Inflammatory macrophage (primary cell): Measurements from ENCODE around the gene IQSEC3.
A peak's percentile ranks its signal among the peaks of the same experiment; 100 is the strongest.

Experiments
- DNase-seq, 2 donors: peaks; one replicate each; pipeline ENCODE4 v3.0.0-alpha.2; 2020 to 2022

Gene IQSEC3

DNA sequence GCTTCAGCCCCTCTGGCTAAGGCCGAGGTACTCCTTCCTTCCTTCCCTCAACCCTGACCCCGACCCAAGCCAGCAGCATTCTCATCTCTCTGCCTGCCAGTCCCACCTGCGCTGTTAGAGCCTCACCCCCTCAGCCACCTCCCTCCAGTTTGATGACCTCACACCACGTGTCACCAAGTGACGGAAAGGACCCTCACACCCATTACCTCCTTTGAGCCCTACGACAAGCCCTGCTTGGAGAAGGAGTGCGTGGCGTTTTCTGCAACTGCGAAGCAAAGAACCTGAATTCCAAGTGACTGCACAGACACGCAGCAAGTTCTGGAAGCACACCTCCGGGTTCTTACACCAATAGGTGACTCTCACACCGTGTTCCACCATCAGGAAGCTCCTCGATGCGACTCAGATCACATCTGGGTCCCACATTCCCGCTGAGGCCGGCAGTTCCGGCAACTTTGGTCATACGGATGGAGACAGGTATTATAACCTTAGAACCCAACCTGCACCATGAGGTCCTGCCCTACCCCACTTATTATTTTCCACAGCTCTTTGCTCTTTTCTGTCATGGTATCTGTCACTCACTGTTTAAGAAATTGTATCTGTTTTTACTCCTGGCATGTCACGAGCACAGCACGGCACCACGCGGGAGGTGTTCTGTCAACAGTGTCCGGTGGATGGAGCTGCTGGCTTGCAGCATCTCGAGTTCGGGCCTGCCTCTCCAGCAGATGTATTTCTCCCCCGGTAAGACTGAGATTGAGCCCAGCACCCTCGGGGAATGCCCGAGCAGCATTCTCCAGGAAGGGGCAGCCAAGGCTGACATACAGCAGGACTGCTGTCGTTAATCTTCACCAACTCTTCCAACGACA, 152.4 kb downstream of the IQSEC3 start:
- DNase-seq = no peak

DNA sequence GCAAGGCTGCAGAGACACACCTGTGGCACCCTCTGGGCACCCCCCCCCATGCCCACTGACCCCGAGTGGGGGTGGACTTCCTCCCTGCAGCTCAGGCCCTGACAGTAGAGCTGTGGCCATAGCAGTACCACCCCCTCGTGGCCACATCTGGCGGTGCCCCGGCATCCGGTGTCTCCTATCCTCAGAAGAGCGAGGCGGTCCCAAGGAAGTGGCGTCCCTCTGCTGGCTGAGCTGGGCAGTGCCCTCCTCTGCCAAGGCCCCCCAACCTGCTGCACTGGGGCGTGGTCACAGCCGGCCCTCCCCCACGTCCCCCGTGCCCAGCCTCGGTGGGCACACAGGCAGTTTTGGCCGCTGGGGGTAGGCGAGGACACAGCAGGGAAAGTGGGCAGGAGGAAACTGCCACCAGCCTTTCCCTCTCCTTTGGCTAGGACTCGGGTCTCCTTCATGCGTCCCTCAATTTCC, 153.4 kb downstream of the IQSEC3 start:
- DNase-seq = peak; percentile 90 to 93

GRCh38 chr12:220491-220890, 153.9 kb downstream of the IQSEC3 start:
- no peak for DNase-seq

DNA sequence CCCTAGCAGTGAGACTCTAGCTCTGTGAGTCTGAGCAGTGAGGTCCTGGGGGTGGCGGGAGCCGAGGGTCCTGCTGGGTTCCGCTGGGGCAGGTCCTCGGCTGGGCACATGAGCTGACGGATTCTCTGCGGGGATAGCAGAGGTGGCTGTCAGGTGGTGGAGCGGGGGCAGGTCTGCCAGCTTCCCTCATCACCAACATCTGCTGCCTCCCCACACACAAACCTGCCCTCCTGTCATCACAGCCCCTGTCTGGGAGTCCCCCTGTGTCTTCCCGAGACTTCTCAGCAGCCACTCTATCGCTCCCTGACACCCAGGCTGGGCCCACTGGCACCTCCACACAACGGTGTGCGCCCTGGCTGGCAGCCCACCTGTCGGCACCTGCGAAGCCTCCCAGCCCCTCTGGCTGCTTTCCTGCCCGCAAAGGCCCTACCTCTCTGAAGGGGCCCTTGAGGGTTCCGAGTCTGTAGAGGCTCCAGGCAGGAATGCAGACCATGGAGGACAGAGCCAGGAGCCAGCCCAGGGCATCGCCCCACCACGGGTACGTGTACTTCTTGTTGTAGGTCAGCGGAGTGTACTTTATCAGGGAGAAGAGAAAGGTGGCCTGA, 154.5 kb downstream of the IQSEC3 start:
- DNase-seq = no peak

GRCh38 chr12:221736-222135, 155.2 kb downstream of the IQSEC3 start:
- DNase-seq = no peak

GRCh38 chr12:223841-224240, 157.3 kb downstream of the IQSEC3 start:
- no peak for DNase-seq

GRCh38 chr12:224330-224729, 157.8 kb downstream of the IQSEC3 start:
- no peak for DNase-seq

DNA sequence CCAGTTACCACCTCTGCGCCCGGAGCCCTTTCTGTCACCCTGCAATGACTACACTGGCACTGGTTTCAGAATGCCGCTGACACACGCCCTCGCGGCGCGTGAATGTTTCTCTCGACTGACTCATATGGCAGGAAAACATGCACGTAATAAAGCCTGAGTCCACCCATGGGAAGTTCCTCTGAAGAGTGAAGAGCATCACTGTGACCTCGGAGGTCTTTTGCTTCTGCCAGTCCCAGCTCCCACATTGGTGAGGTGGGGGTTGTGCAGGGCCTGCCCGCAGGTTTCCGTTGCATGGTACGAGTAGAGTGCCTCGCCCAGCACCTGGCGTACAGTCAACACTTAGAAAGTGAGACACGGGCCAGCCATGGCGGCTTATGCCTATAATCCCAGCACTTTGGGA, 158.4 kb downstream of the IQSEC3 start:
- DNase-seq = no peak

- DNase-seq = no peak
Measured at GRCh38 chr12:226401-226800, 159.8 kb downstream of the IQSEC3 start.

DNA sequence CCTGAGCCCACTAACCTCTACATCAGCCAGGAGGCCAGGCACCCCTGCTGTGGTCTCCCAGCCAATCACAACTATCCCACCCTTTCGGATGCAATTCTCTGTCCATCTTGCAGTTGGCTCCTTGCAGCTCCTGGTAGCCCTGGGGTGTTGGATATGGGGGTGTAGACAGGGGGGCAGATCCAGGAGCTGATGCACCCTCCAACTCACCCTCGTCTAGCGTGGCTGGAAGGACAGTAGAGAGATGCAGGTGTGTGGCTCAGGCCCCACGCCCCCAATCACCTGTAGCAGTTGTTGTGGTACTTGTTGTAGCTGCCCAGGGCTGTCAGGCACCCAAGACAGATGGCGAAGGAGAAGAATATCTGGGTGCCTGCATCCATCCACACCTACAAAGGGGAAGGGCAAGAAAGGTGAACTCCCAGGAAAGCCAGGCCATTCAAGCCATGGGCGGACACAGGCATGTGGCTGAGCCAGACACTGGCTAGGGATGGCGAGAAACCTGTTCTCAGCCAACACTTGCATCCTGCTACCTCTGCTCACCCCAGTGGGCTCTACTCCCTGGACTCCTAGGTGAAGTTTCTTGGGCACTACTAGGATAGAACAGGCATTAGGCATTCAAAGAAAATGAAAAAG, 160.8 kb downstream of the IQSEC3 start:
- no peak for DNase-seq
